ENCODE data around the gene TAX1BP1.

TAX1BP1 gene

GRCh38 chr7:27784399-27785053 is 44.6 kb downstream of the TAX1BP1 start:
- DNase-seq, result peak; percentile 30

GRCh38 chr7:27788437-27788836 is 48.5 kb downstream of the TAX1BP1 start:
- no peak for DNase-seq

- DNase-seq, result no peak
These were observed 53.8 kb downstream of the TAX1BP1 start for GRCh38 chr7:27793780-27794179.

- no peak for DNase-seq
These were observed 56.0 kb downstream of the TAX1BP1 start for GRCh38 chr7:27795977-27796376.

- DNase-seq, result no peak
These were observed 59.2 kb downstream of the TAX1BP1 start for GRCh38 chr7:27799212-27799611.

GRCh38 chr7:27802999-27803398 is 63.0 kb downstream of the TAX1BP1 start:
- DNase-seq, result no peak

- DNase-seq, result no peak
These were observed 64.2 kb downstream of the TAX1BP1 start for GRCh38 chr7:27804139-27804538.

GRCh38 chr7:27808626-27809025 is 68.7 kb downstream of the TAX1BP1 start:
- DNase-seq, result no peak

- DNase-seq, result no peak
These were observed 70.2 kb downstream of the TAX1BP1 start for GRCh38 chr7:27810186-27810585.

- DNase-seq, result no peak
These were observed 72.7 kb downstream of the TAX1BP1 start for GRCh38 chr7:27812706-27813105.

GRCh38 chr7:27822245-27822644 is 82.3 kb downstream of the TAX1BP1 start:
- DNase-seq, result no peak

GRCh38 chr7:27825891-27826290 is 85.9 kb downstream of the TAX1BP1 start:
- DNase-seq, result no peak

- no peak for DNase-seq
These were observed 86.4 kb downstream of the TAX1BP1 start for GRCh38 chr7:27826357-27826756.

- DNase-seq, result no peak
These were observed 94.4 kb downstream of the TAX1BP1 start for GRCh38 chr7:27834179-27834921.

- no peak for DNase-seq
These were observed 95.4 kb downstream of the TAX1BP1 start for GRCh38 chr7:27835376-27835775.

GRCh38 chr7:27836536-27836935 is 96.6 kb downstream of the TAX1BP1 start:
- no peak for DNase-seq

GRCh38 chr7:27839099-27839498 is 99.1 kb downstream of the TAX1BP1 start:
- DNase-seq, result no peak

- no peak for DNase-seq
These were observed 100.4 kb downstream of the TAX1BP1 start for GRCh38 chr7:27840313-27840712.

GRCh38 chr7:27840760-27841364 is 100.9 kb downstream of the TAX1BP1 start:
- DNase-seq, result no peak

GRCh38 chr7:27842094-27842692 is 102.2 kb downstream of the TAX1BP1 start:
- DNase-seq, result no peak

GRCh38 chr7:27842851-27843250 is 102.9 kb downstream of the TAX1BP1 start:
- no peak for DNase-seq

GRCh38 chr7:27843584-27844305 is 103.8 kb downstream of the TAX1BP1 start:
- no peak for DNase-seq

GRCh38 chr7:27846388-27846787 is 106.4 kb downstream of the TAX1BP1 start:
- DNase-seq, result no peak
